HG02840 (cell line): ENCODE data around the gene SOX13.

Source experiments
- ATAC-seq: cut with Tn5 transposase; IDR thresholded peaks from one replicate; pipeline ENCODE4 v1.9.1; 2021; ENCODE audit warnings: mild to moderate bottlenecking, moderate library complexity, moderate number of reproducible peaks; ENCODE audit not compliant: unreplicated experiment, low FRiP score

Gene SOX13

DNA sequence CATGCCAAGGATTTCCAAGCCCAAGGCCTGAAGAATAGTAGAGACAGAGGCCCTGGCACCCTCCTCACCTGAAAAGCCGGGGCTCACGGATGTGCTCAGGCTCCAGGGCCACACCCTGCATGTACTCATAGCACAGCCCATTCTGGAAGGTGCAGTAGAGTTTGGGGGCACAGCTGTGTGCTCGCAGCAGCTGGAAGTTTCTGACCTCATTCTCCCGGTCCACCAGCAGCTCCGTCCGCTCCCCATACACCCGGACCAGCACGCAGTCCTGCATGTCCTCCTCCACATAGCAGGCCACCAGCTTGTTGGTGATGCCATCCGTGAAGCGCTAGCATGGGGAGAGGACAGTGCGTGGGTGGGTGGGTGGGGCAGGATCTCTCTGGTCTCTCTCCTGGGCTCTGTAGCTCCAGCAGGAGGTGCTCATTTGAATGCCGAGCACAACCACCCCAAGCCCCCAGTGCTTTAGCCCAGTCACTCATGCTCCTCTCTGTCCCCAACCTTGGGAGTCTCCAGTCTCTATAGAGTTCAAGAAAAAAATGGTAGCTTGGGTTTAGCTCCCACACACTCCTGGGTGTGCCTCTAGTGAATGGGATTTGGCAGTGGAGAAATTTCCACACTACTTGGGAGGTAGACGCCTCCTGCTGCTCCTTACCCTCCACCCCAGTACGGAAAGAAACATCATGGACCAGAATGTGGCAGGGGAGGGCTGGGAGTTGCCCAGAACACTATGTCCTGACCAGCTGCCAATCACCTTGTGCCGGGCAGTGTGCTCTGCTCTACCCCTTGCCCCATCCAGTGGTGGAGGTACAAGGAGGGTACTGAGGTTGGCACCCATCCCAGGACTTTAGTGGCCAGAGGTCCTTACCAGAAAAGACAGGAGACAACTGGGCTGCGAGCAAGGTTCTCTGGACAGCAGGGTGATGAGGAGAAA is 77.0 kb downstream of the SOX13 start:
- no peak for ATAC-seq

DNA sequence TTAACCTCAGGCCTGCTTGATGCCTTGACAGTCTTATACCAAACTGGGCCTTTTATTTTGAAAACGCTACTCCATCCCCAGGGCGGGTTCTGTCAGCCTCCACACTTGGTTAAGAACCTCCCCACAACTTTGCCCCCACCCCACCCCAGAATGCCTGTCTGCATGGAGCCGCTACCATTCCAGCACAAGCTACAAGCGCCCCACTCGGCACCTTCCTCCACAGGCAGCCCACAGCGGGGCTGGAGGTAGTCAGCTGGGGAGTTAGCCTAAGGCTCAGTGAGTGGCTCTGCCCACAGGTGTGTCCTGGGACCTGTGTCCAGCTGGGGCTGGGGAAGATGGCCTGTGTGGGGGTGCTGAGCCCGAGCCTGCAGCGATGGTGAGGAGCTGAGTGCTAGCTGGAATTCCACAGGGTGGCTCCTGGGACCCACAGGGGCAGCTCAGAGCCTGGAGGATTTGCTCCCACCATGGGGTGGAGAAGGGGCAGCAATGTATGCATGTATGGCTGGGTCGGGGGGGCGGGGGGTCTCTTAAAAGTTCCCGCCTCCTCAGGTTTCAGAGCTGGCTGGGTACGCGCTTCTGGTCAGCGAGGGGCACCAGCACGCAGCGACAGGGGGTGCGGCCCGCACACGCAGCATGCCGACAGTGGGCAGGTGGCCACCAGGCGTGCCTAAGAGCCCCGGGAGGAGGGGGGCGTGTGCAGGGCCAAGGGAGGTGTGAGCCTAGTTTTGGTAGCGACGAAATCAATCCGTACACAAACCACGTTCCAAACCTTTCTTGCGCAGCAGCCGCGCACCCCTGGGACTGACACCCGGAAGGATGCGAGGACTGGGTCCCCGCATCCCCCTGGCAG is 78.0 kb downstream of the SOX13 start:
- ATAC-seq, result no peak

DNA sequence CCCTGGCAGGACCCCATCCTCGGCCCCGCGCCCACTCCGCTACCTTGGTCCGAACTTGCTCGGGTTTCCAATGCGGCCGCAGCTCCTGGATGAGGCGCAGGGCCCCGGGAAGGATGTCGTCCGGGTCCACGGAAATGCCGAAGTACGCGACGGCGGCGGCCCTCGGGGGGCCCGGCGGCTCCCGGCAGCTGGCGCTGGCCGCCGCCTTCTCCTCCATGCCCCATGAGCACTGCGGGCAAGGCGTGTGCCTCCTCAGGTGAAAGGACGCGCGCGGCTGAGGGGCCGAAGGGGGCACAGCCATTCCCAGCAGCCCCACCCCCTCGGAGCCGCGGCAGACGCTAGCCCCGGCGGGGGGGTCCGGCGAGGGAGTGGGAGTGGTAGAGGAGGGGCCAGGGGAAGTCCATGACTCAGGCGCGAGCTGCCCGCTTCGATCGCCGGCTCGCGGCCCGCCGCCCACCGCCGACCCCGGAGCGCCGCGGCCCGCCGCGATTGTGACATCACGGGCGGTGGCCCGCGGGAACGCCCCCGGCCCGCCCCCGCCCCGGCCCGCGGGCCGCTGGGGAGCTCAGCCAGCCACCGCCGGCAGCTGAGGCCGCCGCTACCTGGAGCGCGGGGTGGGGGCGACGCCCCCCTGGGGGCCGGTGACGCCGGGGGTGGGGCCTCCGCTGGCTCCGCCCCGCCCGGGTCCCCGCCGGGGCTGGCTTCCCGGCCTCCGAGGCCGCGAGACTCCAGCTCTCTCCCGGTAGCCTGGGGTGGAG is 78.8 kb downstream of the SOX13 start, which contains the start of gene ETNK2:
Gene ETNK2, minus strand, starts transcription at position 493 of the 758 bp plus-strand sequence. Its CDS starts 192 bp downstream, at position 301.
- no peak for ATAC-seq

DNA sequence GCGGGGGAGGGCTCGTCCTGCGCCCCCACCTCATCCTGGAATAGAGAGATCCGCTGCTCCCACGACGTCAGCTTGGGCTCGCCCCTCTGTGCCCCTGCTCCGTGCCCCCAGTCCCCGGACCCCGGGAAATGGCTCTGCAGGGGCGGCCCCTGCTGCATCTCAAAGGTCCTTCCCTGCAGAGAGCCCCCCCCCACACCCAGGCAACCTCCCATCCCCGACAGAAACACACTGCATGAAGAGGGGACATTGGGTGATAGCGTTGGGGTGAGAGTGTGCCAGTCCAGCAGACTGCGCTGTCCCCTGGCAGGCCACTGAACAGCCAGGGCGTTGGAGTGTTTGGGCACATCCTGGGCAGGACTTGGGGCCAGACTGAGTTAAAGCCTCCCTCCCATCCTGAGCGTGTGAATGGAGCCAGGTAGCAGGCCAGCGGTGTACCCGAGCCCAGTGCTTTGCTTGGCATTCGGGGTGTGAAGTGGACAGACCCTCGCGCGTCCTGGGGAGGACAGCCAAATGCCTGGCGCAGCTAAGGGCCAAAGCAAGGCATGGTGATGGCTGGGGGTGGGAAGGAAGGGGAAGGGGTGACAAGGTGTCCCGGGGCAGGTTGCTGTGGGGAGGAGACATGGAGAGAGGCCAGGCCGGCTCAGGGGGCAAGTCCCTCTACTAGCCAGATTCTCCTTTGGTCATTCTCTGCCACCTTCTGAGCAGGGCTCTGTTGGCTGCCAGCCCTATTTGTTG is 79.6 kb downstream of the SOX13 start:
- no peak for ATAC-seq

DNA sequence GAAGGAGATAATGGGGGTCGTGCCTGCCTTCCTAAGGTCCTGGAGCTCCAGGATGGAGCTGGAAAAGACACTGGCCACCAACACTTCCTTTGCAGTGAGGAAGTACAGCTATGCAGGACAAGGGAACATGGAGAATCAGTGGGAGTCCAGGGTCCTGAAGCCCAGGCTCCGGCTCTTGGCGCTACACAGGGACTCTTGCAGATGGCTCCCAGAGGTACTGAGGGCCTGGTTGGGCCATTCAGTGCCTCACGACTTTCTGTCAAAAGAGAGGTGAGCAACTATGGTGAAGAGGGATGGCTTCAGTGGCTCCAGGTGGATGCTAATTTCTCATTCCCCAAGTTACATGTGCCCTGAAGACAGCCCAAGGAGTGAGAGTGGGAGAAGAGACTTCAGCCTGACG is 80.8 kb downstream of the SOX13 start:
- no peak for ATAC-seq

DNA sequence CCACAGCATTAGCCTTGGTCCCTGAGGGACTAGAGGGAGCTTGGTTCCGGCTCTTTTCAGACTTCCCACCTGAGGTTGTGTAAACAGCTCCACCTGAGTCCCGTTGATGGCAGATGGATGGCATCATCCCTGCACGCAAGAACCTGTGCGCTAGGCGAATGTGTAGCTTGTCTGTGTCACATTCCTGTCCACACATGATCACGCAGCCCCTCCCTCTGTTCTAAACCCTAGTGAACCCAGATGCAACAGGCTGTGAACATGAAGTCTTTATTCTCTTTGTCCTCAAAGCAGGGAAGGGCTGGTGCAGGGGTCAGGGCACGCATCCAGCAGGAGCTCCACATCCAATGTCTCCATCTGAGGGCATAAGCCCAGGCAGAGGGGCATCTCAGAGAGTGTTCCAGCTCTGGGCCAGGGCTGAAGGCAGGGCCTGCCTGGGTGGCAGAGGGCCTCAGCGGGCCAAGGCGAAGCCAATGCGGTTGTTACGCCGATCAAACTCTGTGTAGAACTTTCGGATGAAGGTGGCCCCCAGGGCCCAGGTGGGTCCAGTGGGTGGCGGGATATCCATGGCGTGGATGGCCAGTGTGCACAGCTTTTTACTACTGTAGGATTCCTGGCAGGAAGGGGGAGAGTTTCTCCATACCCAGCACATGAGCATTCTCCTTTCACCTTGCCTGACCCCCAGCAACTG is 81.8 kb downstream of the SOX13 start:
- no peak for ATAC-seq

DNA sequence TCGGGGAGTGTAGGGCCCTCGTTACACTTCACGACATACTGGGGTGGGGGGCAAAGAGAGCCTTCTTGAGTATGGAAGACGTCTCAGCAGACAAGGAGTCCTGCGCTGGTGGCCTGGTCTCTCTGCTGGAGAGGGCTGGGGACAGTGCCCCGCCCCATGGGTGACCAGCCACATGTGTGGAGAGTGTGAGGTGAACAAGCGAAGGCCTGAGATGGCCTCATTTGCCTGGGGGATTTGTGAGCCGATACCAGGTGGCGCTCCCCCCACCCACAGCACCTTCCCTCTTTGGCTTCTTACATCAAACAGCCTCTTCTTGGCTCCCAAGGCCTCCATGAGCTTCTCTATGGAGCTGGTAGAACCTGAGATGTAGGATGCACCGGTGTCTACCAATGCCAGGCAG is 83.0 kb downstream of the SOX13 start:
- no peak for ATAC-seq

DNA sequence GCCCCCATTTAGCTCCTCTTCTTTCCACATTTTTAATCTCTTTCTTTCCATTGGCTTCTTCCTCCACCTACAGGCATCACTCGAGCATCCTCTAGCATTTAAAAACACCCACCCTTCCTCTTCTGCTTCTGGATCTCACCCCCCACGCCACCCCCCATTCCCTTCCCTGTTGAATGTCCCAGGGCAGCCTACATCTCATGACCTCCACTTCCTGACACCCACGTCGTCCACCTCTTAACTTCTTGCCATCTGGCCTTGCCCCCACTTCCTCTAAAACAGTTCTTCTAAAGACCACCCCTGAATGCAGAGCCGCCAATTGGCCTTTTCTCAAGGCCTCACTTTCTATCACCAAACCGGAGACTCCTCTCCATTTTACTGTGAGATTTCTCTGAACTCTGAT is 85.0 kb downstream of the SOX13 start:
- ATAC-seq, result no peak

DNA sequence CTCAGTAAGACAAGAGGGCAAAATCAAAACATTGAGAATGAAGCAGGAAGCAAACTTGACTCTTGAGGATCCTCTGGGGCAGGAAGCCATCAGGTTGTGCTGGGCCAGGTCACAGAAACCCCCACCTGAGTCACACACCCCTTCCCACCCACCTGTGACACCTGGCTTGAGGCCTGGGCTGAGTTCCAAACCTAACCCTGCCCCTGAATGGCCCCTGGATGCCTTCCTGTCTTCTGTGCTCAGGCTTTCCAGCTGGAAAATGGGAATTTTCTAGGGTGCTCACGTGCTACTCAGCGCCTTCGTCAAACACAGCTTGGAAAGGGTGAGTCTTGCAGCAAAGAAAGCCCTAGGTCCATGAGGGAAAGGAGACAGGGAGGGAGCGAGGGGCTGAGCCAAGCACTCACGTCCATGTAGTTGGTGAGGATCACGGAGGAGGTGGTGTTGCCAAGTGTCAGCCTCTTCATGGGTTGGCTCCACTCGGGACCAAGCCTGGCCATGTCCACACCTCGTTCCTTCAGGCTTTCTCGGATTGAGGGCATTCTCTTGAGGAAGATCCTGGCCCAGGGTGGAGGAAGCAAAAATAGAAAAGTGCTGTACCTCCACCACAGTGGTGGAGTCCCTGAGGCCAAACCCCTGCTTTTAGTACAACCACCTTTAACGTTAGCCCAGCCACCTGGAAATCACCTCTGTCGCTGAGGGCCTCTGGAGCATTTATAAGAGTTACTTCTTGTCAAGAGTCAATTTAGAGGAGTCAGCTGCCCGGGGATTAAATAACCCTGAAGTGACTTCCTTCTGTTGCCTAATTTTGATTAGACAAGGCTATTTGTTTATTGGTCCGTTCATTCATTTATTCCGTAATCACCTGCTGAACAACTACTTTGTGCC is 88.9 kb downstream of the SOX13 start:
- no peak for ATAC-seq

DNA sequence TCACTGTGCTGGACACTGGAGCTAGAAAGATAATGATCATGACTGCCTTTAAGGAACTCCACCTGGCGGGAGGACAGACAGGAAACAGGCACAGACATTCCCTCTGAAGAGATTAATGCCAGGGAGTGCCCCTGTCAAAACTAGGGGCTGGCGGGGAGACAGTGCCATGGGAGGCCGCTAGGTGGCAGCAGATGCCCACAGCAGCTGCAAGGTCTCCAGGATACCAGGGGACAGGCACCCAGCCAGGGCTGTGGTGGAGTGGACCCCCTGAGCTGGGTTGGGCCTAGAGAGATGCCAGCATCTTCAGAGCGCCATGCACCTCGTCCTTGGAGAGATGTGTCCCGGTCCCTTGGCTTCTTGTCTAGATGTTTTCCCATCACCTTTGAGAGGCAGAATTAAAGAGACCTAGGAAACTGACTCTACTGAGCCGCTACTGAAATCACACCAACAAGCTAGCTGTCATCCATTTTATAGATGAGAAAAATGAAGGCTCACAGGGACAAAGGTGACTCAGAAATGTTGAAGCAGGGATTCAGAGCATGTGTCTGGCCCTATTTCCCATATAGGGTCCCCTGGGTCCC is 89.7 kb downstream of the SOX13 start:
- ATAC-seq, result no peak

DNA sequence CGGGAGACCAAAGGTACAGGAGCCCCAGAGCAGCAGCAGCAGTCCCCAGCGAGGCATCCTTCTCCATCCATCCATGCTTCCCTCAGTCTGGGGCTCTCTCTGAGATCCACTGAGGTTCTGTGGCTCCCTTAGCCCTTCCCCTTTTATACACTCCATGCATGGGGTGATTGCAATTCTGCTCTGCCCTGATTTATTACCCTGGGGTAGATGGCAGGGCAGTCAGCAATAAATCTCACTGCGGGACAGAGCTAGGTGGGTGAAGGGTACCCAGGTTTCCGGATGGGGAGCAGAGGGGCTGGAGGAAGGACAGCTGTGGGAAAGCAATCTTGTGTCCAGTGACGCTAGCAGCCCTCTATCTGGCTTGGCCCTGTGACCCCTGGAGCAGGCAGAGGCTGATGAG is 93.3 kb downstream of the SOX13 start, which contains the start of gene REN:
Gene REN, minus strand, starts transcription at position 119 of the 400 bp plus-strand sequence. Its CDS starts 44 bp downstream, at position 75.
- no peak for ATAC-seq

DNA sequence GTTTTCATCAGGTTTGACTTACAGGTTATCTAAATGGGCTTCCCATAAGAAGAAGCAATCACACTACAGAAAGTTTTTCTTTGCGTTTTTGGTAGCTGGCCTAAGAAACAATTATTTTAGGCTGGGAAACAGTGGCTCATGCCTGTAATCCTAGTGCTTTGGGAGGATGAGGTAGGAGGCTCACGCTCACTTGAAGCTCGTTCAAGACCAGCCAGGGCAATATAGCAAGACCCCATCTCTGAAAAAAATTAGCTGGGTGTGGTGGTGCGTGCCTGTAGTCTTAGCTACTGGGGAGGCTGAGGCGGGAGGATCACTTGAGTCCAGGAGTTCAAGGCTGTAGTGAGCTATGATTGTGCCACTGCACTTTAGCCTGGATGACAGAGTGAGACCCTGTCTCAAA is 94.8 kb downstream of the SOX13 start:
- ATAC-seq, result no peak

DNA sequence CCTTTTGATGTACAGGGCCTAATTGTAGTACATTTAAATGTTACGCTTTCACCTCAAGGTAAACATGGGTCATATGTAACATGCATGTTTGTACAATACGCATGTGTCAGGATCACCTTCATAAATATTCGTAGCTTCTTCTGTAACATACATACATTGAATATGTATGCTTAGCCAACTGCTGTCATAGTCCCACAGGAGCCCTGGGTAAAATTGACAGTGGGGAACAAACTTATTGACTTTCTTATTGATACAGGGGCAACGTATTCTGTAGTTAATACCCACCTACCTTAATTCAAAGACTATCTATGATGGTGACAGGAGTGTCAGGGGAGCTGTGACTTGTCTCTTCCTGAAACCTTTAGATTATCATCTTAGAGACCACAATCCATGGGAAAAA is 96.9 kb downstream of the SOX13 start:
- ATAC-seq, result no peak

DNA sequence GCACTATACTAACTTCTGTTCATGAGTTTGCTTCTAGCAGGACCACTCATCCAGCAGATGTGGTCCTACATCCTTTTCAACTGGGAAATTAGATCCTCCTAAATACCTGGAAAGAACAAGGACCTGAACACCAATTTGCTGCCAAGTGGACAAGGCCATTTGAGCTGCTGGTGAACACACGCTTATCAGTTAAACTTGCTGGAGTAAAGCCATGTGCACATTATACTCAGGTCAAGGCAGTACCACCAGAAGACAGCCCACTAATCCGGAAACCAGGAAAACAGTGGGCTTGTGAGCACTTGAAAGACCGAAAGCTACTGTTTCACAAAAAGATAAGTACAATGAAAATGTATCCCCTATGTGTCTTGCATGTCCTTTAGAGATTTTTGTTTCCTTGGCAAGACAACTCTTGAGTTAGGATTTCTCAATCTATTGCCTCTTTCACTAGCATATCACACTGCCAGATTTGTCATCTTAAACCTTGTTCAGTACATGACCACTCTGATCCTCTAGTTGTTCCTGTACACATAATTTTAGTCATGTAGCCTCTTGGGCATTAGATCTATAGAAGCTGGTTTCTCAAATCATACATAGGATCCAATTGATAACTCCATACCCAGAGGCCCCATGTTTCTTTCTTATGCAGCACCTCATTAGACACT is 97.7 kb downstream of the SOX13 start:
- ATAC-seq, result no peak

DNA sequence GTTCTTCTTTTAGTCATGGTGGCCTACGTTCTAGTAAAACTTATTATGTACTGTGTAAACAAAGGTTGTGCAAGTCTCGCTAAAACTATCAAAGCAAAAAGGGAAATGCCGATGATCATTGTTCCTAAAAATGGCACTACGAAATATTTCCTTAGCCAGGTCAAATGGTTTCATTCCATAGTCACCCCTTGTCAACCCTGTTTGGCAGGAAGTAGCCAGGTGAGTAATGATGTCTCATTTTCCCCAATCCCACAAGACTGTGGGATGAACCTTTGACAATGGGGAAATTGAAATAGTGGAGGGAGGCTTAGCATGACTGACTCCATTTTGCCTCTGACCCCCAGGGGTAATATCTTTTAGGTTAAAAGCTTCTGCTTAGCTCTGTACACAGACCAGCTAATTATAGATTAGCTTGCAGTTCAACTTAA is 98.8 kb downstream of the SOX13 start:
- no peak for ATAC-seq

DNA sequence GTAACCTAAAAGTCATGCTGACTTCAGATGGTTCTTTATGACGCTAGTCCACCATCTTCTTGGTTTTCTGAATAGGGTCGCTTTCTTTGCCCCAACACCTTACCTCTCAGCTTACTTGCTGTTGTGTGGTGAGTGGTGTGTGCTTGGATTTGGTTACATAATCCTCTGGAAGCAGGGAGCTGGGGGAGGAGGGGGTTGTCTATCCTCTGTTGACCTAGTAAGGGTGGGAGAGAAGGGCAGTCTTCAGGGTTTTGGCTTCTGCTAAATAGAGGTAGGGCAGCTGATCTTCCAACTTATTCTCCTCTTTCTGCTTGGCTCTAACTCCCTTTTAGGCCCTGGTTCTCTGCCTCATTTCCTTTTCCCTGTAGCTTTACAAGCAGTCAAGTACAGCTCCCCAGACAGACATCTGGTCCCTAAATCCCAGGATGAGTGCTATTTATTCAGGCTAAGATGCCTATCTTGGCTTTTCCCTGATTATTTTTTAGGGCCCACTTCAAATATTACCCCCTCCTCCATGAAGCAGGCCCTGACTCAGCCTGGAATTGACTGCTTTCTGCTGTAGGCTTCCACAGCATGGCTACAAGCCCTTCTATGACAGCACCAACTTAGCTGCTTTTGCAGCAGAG is 99.6 kb downstream of the SOX13 start:
- ATAC-seq, result no peak

DNA sequence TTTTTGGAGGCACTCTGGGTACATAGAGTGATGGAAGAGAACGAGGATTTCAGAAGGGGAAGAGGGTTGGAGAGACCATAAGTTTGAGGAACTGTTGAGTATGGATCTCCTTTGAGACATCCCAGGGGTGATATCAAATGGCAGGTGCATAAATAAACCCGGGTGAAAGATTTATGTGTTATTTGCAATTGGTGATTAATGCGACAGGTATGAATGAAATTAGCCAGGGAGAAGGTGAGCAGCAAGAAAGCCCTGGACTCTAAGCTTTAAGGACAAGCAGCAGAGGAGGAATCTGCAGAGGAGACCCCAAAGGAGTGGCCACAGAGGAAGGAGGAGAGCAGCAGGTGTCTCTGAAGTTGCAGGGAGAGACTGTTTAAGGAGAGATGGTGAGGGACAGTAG is 102.0 kb downstream of the SOX13 start:
- no peak for ATAC-seq
